Fibroblast of gingiva (primary cell): ENCODE measurements around the gene TBC1D13.
"Not testable (repeated sequence)": the region's sequence is repeated elsewhere in the genome, so short reads cannot be mapped to it uniquely, and the experiment has no call there.

Source experiments
- DNase-seq: peaks from one replicate; pipeline ENCODE4 v3.0.0-alpha.2; 2011; ENCODE audit warnings: low read depth

Gene TBC1D13

GRCh38 chr9:128820665-128821583 is 33.9 kb downstream of the TBC1D13 start:
- no peak for DNase-seq

GRCh38 chr9:128821584-128822406 is 34.7 kb downstream of the TBC1D13 start:
- no peak for DNase-seq

- no peak for DNase-seq
Observed at GRCh38 chr9:128822407-128823042, 35.5 kb downstream of the TBC1D13 start.

GRCh38 chr9:128823362-128823902 is 36.4 kb downstream of the TBC1D13 start:
- no peak for DNase-seq

GRCh38 chr9:128823903-128824406 is 36.9 kb downstream of the TBC1D13 start:
- DNase-seq: no peak

- DNase-seq: no peak
Observed at GRCh38 chr9:128824911-128825310, 37.9 kb downstream of the TBC1D13 start.

GRCh38 chr9:128825923-128826700 is 39.1 kb downstream of the TBC1D13 start:
- DNase-seq: no peak

GRCh38 chr9:128828267-128828666 is 41.2 kb downstream of the TBC1D13 start:
- DNase-seq: no peak

GRCh38 chr9:128828719-128829452 is 41.8 kb downstream of the TBC1D13 start:
- DNase-seq: no peak

- DNase-seq: peak; percentile 86
Observed at GRCh38 chr9:128829477-128830251, 42.6 kb downstream of the TBC1D13 start, which contains the start of gene SPOUT1. TSS of gene SPOUT1 (minus strand) at chr9:128829794. CDS start at chr9:128829780, 14 bp downstream.

GRCh38 chr9:128833696-128834095 is 46.6 kb downstream of the TBC1D13 start:
- DNase-seq: no peak

GRCh38 chr9:128835246-128836210 is 48.5 kb downstream of the TBC1D13 start:
- DNase-seq: no peak

GRCh38 chr9:128836509-128837145 is 49.6 kb downstream of the TBC1D13 start:
- no peak for DNase-seq

- no peak for DNase-seq
Observed at GRCh38 chr9:128838338-128838737, 51.3 kb downstream of the TBC1D13 start.

GRCh38 chr9:128840524-128840923 is 53.5 kb downstream of the TBC1D13 start:
- no peak for DNase-seq

GRCh38 chr9:128841694-128842492 is 54.8 kb downstream of the TBC1D13 start:
- DNase-seq: no peak

- DNase-seq: not testable (repeated sequence)
Observed at GRCh38 chr9:128843171-128843570, 56.1 kb downstream of the TBC1D13 start.
